NCI-H82 treated with DMSO at 0.1 percent for 48 hours (cell line): Measurements from ENCODE around the gene LASP1.
"Not testable (repeated sequence)": the region's sequence is repeated elsewhere in the genome, so short reads cannot be mapped to it uniquely, and the experiment has no call there.

ENCODE experiments used
- DNase-seq: peaks from one replicate; lab custom pipeline; 2025; ENCODE audit not compliant: unreplicated experiment; lab: John Stamatoyannopoulos, UW

Gene LASP1

DNA sequence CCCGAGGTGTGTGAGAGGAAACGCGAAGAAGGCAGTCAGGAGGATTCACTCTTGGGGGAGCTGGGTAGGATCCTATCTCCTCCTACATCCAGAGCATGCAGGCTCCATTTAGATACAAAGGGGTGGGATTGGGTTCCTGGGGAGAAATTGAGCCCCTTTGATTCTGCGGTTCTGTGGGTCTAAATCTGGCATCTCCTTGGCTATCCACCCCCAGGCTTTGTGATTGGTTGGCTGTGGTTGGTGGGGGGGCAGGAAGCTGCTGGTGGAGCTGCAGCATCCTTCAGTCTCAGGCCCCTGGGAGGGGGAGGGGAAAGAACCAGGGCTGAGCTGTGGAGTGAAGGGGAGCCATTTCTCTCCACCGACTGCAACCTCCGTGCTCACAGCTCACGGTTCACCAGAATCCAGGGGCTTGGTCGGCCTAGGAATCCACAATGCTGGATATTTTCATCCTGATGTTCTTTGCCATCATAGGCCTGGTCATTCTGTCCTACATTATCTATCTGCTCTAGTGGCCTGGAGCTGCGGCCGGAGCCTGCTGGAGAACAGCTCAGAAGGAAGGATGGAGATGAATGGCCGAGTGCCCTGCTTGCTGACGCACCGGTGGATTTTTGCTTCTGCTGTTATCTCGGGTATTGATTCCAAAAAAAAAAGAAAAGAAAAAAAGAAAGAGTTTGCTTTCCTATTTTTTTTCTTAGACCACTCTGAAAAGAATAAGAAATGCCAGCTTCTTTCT is 55.6 kb downstream of the LASP1 start, which contains the start of gene LASP1NB:
LASP1NB (plus strand) TSS at position 352 of the 733 bp plus-strand sequence.
- no peak for DNase-seq

DNA sequence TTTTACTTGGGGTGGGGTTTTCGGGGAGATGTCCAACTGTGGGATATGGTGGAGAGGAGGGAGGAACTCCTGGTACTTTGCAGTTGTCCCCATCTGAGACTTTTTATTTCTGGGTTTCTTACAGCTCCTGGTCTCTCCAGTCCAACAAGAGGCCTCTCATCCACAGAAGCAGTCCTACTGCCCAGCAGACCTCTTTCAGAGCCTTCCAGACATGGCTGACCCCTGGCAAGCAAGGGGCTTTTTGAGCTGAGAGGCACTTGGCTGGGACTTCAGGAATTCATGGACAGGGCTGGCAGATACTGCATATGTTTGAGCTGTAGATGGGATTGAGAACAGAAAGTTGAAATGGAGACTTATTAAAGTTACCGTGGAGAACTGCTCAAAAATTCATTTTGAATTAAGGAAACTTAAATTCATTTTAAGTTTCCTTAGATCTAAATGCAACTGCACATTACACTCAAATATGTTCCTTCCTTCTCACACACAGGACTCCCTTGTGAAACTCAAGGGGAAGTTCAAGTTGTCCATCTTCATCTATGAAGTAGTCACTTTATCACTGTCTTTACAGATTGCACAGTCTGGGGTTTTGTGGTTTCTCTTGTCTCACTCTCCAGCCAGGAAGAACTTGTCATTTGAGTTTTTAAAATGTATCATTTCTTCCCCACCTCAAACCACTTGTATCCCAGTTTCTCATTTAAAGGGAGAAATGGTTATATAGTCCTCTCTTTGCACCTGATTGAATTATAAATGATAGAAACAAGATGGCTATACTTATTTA is 56.6 kb downstream of the LASP1 start:
- DNase-seq, result no peak

DNA sequence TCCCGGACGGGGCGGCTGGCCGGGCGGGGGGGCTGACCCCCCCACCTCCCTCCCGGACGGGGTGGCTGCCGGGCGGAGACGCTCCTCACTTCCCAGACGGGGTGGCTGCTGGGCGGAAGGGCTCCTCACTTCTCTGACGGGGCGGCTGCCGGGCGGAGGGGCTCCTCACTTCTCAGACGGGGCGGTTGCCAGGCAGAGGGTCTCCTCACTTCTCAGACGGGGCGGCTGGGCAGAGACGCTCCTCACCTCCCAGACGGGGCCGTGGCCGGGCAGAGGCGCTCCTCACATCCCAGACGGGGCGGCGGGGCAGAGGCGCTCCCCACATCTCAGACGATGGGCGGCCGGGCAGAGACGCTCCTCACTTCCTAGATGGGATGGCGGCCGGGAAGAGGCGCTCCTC is 60.9 kb downstream of the LASP1 start:
- not testable (repeated sequence) for DNase-seq

DNA sequence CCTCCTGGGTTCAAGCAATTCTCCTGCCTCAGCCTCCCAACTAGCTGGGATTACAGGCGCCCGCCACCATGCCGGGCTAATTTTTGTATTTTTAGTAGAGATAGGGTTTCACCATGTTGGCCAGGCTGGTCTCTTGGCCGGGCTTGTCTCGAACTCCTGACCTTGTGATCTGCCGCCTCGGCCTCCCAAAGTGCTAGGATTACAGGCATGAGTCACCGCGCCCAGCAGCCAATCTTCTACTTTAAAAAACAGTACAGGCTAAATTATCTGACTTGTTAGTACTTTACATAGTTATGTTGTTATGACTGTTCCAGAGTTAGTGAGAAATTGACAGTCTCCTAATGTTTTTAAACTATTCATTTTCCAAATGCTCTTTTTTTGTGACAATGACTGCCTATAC is 64.1 kb downstream of the LASP1 start:
- not testable (repeated sequence) for DNase-seq

DNA sequence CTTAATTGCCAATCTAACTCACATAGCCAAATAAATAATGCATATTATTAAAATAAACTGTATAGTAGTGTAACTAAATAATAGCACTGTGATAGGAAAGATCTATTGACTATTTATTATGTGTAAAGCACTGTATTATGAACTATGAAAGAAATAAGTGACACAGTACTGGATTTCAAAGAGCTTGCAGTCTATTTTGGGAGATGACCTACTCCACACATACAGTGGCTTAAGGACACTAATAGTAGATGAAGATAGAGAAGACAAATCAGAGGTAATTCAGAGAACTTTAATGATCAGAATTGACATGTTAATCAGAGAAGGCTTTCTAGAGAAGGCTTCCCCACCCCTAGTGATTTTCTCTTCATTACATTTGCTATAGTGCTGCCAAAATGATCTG is 70.1 kb downstream of the LASP1 start:
- DNase-seq, result no peak

DNA sequence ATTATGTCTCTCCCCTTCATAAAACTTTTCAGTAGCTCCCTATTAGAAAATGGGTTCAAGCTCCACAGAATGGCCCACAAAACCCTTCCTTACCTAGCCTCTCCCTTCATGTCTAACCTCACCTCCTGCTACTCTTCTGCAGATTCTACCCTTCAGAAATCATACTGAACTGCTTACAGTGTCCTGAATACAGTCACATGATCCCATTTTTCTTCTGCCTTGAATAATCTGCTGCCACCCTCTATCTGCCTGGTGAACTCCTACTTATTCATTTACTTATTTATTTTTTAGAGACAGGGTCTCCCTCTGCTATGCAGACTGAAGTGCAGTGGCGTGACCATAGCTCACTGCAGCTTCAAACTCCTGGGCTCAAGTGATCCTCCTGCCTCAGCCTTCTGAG is 70.5 kb downstream of the LASP1 start:
- no peak for DNase-seq

DNA sequence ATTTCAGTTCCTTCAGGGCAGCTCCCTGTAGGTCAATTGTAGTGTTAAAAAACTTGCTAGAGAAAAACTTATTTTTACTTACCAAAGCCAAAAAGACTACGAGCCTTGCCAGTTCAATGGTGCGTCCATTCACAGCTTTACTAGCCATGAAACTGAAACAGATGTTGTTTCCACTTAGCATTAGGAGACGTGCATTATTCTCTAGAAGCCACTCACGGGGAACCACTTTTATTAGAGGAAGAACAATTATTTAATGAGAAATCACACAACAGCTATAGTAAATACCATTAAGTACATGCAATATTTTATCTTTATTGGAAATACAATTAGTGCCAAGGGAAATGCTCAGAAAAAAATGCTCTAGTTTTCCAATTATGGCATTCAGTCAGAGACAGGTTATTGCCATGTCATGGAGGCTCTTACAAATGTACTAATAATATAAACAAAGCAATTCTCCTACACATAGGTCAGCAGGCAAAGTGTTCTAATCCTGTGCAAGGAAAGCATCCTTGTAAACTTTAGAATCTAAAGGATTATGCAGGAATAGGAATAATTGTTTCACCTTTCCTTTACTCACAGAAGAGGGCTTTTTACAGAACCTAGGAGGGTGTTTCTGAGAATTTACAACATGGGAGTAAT is 73.0 kb downstream of the LASP1 start:
- no peak for DNase-seq

DNA sequence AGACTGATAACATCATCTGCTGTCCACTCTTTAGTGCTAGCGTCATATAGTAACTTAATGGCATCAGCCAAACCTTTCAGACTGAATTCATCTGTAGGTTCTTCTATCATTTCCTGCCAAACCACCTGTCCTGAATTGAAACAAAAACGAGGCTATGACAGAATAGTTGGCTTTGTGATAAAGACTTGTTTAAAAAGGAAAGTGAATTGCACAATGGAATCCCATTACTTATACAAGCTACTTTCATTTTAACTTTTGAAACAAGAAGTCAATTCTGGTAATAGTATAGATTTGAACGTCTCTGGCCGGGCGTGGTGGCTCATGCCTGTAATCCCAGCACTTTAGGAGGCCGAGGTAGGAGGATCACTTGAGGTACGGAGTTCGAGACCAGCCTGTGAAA is 73.7 kb downstream of the LASP1 start:
- DNase-seq, result no peak

DNA sequence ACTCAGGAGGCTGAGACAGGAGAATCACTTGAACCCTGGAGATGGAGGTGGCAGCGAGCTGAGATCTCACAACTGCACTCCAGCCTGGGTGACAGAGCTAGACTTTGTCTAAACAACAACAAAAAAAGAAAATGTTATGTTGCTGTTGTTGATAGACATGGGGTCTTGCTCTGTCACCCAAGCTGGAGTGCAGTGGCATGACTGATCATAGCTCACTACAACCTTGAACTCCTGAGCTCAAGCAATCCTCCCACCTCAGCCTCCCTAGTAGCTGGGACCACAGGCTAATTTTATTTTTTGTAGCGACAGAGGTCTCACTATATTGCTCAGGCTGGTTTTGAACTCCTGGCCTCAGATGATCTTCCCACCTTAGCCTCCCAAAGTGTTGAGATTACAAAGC is 77.3 kb downstream of the LASP1 start:
- DNase-seq, result no peak

DNA sequence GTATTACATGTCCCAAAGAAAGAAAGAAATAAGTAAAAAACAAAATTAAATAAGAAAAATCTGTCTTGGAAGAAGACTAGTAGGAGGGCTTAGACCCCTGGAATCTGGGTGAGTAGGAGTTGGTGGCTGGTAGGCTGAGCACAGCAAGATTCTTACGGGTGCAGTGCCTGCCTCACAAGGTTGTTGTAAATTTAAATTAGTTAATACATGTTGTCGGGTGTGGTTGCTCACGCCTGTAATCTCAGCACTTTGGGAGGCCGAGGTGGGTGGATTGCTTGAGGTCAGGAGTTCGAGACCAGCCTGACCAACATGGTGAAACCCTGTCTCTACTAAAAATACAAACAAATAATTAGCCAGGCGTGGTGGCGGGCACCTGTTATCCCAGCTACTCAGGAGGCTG is 83.9 kb downstream of the LASP1 start:
- DNase-seq, result not testable (repeated sequence)

DNA sequence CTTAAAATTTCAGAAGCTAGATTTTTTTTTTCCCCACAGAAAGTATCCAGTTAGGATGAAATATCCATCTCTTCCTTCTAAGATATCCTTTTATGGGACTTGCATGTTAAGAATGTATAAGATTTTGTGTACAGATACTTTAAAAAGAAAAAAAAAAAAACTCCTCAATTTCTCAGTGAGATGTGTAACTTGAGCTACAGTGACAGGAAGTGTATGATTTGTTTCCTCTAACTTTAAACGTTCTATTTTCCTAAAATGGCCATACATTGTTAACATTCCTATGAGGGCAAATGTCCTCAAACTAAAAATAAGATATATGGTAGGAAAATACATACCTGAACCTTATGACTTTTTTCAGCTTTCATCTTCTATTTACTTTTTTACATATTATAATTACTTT is 88.5 kb downstream of the LASP1 start:
- DNase-seq, result no peak

DNA sequence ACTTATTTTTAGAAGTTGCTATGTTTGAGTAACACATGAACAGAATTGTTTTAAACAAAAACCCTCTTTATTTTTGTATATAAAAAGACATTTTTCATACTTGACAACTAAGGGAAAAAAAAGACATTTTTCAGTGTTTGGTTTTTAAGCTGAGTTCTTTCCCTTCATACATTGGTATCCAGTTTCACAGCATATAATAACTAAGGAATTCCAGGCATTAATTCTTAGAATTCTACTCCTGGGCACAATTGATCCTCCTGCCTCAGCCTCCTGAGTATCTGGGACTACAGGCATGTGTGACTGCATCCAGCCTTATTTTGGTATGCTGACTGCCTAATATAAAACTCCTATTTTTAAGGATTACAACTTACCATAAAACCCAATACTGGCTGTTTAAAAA is 88.9 kb downstream of the LASP1 start:
- DNase-seq, result no peak

DNA sequence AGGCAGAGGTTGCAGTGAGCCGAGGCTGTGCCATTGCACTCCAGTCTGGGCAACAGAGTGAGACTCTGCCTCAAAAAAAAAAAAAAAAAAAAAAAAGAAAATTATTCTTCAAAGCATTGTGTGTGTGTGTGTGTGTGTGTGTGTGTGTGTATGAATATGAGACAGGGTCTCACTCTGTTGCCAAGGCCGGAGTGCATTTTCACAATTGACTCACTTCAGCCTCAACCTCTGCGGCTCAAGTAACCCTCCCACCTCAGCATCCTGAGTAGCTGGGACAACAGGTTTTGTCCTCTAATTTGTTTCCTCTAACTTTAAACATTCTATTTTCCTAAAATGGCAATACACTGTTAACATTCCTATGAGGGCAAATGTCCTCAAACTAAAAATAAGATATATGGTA is 89.7 kb downstream of the LASP1 start:
- no peak for DNase-seq

DNA sequence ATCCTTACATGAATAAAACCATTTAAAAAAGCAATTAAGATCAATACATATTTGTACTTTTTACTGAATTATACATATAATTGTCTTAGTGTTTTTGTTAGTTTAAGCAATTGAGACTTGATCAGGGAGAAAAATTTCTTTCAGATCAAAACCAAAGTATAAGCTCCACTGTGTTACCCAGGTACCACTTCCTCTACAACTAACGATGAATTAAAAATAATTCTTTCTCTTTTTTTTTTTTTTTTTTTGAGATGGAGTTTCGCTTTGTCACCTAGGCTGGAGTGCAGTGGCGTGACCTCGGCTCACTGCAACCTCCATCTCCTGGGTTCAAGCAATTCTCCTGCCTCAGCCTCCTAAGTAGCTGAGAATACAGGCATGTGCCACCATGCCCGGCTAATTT is 90.5 kb downstream of the LASP1 start:
- no peak for DNase-seq

DNA sequence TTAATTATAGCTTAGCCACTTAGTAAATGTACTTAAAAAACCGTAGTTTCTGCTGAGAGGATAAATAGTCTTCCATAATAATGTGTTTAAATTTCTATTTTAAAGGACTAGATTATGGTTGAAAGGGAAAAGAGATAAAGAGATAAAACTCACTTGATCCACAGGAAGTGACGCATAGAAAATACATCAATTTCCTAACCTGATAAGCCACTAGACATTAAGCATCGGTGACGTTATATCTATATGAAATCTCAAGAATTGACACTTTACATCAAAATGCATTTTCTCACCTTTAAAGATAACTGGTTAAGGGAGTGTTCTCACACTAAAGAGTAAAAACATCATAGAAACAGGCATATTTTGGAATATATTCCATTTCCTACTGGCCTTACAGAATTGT is 91.6 kb downstream of the LASP1 start:
- no peak for DNase-seq

DNA sequence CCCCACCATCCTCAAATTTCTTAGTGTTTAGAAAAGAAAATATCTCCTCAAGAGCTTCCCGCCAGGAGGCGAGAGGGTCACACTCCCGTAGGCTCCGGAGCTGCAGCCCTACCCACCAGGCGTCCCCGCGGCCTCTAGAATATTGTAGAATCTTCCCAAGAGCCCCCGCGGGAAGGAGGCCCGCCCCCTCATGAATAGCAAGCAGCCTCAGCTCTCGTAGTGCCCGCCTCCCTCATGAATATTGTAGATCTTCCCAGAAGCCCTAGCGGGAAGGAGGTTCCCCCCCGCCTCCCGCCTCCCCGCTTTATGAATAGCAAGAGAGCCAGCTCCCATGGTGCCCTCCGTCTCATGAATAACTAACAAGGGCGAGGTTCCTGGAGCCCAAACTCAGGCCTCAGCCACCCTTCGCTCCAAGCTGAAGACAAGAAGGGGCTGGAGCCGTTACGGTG is 97.5 kb downstream of the LASP1 start, which contains the start of gene FBXO47:
FBXO47 (minus strand) TSS at position 114 of the 449 bp plus-strand sequence. CDS start 4,378 bp downstream, outside the sequence.
- DNase-seq, result no peak

DNA sequence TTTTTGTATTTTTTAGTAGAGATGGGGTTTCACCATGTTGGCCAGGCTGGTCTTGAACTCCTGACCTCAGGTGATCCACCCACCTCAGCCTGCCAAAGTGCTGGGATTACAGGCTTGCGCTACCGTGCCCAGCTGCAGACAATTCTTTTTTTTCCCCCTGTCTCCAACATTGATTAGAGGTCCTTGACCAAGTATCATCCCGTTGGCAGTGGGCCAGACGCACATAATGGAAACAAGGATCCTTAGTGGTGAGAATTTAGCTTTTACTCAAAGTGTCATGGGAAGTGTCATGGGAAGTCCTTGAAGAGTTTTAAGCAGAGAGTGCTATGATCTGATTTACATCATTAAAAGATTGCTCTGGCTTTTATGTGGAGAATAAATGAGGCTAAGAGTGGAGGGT is 99.4 kb downstream of the LASP1 start:
- no peak for DNase-seq

DNA sequence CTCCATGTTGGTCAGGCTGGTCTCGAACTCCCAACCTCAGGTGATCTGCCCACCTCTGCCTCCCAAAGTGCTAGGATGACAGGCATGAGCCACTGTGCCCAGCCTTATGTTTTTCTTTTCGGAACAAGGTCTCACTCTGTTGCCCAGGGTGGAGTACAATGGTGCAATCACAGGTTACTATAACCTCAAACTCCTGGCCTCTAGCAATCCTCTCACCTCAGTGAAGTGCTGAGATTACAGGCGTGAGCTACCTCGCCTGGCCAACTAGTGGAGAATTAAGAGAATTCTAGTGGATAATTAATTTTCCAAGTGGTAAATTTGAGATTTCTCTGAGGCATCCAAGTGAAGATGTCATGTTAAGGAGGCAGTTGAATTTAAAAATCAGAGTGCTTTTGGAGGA is 100.3 kb downstream of the LASP1 start:
- DNase-seq, result no peak

DNA sequence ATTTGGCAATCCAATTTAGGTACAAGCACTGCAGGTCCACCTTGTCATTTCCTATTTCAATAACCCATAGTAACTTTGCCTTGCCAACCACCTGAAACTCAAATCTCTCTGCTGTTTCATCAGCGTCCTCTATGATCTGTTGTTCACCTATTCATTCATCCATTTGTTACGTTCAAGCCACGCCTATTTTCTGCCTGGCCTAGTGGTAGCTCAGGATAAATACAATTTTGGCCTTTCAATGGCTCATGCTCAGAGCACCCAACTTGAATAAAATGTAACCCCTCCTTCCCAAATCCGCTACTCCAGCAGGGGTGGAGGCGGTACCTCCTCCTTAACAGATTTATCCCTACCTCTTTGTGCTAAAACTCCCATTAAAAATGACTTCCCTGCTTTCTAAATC is 100.9 kb downstream of the LASP1 start:
- no peak for DNase-seq
